ENCODE data around the gene PLB1. TPM values are rescaled to one million over a fixed set of nuclear protein-coding genes. Genes with fewer than 3 reads are reported as not detected.

Gene PLB1
- total and polyA plus RNA-seq, 9 of the 15 experiments (the other 6 are each of a cell fraction or from before 2014, with no cell fraction given) = 0.01 to 0.09 (median 0.07) TPM; not detected in 2

GRCh38 chr2:28644760-28645159 lies 148.9 kb downstream of the PLB1 start:
- Histone ChIP-seq H3K4me3 (no peak overlapping the region), H3K79me2 (ENCODE audit: control insufficient read depth, insufficient read depth, low read length) (no peaks in the 10 kb centered on the region), H3K9me3 (replicated peaks; ENCODE audit: control insufficient read depth, insufficient read depth, low read depth, low read length) (no peaks in the 10 kb centered on the region), H3K9ac (ENCODE audit: insufficient read depth in 1 of 2, low read depth in 2 of 2, low read length in 2 of 2) (no peak overlapping the region), H3K9me1 (ENCODE audit: control insufficient read depth, insufficient read depth, low read length) (no peaks in the 10 kb centered on the region), H3K36me3 (ENCODE audit: control insufficient read depth, insufficient read depth, low read length) (no peaks in the 10 kb centered on the region), H3K4me2 (ENCODE audit: insufficient read depth, low read length) (peak overlapping the region; percentile 53), H3K27ac (ENCODE audit: extremely low read depth, low read depth, low read length) (no peak overlapping the region), H4K20me1 (replicated peaks; ENCODE audit: control insufficient read depth, insufficient read depth, low read length) (no peaks in the 10 kb centered on the region), H3K27me3 (ENCODE audit: control insufficient read depth in 2 of 2, insufficient read depth in 2 of 2, low read length in 2 of 2) (peaks cover 12 to 37% of the 10 kb centered on the region in 2 experiments; a peak in 4 of 5 replicates), H2AFZ (ENCODE audit: low read depth, low read length) (peak overlapping the region; percentile 60; the same call in 1 of the 2 replicates), H3K4me1 (replicated peaks in 1 of 2; ENCODE audit: control insufficient read depth in 2 of 2, insufficient read depth in 2 of 2, low read length in 2 of 2) (no peaks in the 10 kb centered on the region; a peak in 4 of 5 replicates)
- ATAC-seq (no peak), DNase-seq (ENCODE audit: extremely low read depth in 1 of 4, low spot score in 3 of 4) (no peak), FAIRE-seq (no peak)
- no peak for TF ChIP-seq PCBP2 (IDR thresholded peaks at IDR 0.05; ENCODE audit: low read depth, low read length, poor library complexity, severe bottlenecking)
- no peak for TF ChIP-seq MXD1 (CRISPR knock-in tag; IDR thresholded peaks at IDR 0.05; ENCODE audit: borderline replicate concordance, poor library complexity, severe bottlenecking)
- TF ChIP-seq HES1 (IDR thresholded peaks at IDR 0.05; ENCODE audit: low read depth) = no peak
- TF ChIP-seq CEBPZ (IDR thresholded peaks at IDR 0.05; ENCODE audit: borderline replicate concordance, low read depth, low read length) = no peak
- no peak for TF ChIP-seq MAFG (tag; conservative IDR thresholded peaks at IDR 0.05)
- 22% methylated on average over 7 of the region's 7 CpGs for WGBS (ENCODE audit: insufficient coverage, low coverage, missing lambda C conversion rate)
- CTCF ChIA-PET (ENCODE audit: low intra/inter-chr PET ratio) = no interaction called here
- intact Hi-C loops (cut with micrococcal nuclease) = no loop called here
- in situ Hi-C loops (cut with MboI) = no loop called here
- BruUV-seq (replicated peaks) = no TSS peak
- POLR2A ChIA-PET = interaction anchor here (0.6 kb wide), 2 partner anchors 10 to 1713 kb away, joined by 3 read pairs; no protein-coding TSS in a partner anchor

All from K562 (cell line).